ENCODE measurements around the gene RPA4.
"Not testable (repeated sequence)": the region's sequence is repeated elsewhere in the genome, so short reads cannot be mapped to it uniquely, and the experiment has no call there.

The RPA4 gene

GRCh38 chrX:96883608-96884007 is at the start of gene RPA4:
RPA4 (plus strand) TSS chrX:96883908; CDS start chrX:96884311, 403 bp downstream.
- no peak within 1 kb of the TSS for H3K4me3 ChIP-seq (ENCODE audit: low read length)

GRCh38 chrX:96834137-96834536 is 49.6 kb upstream of the RPA4 start:
- Histone ChIP-seq H3K27ac (ENCODE audit: low read length) (no peak overlapping the region), H3K4me3 (ENCODE audit: low read length) (no peak overlapping the region), H3K9me3 (ENCODE audit: insufficient read depth, low read depth, low read length) (no peaks in the 10 kb centered on the region), H3K36me3 (ENCODE audit: insufficient read depth, low read depth, low read length) (no peaks in the 10 kb centered on the region), H3K27me3 (ENCODE audit: insufficient read depth, low read length) (no peaks in the 10 kb centered on the region), H3K4me1 (ENCODE audit: insufficient read depth, low read length) (no peaks in the 10 kb centered on the region; the same call in 1 of the 2 replicates), H3K9ac (ENCODE audit: low read depth, low read length) (no peak overlapping the region)

More at GRCh38 chrX:96883608-96884007, at the start of gene RPA4:
- Histone ChIP-seq H3K27me3 (ENCODE audit: insufficient read depth, low read length) (no peaks in the 10 kb centered on the region), H3K27ac (ENCODE audit: low read length) (no peak within 1 kb of the TSS), H3K9me3 (ENCODE audit: insufficient read depth, low read depth, low read length) (no peaks in the 10 kb centered on the region), H3K4me1 (ENCODE audit: insufficient read depth, low read length) (no peaks in the 10 kb centered on the region), H3K36me3 (ENCODE audit: insufficient read depth, low read depth, low read length) (no peaks in the 10 kb centered on the region), H3K9ac (ENCODE audit: low read depth, low read length) (no peak within 1 kb of the TSS)

- Histone ChIP-seq H3K27me3 (ENCODE audit: insufficient read depth, low read length) (no peaks in the 10 kb centered on the region), H3K4me3 (ENCODE audit: low read length) (no peak overlapping the region), H3K36me3 (ENCODE audit: insufficient read depth, low read depth, low read length) (no peaks in the 10 kb centered on the region), H3K27ac (ENCODE audit: low read length) (no peak overlapping the region), H3K9me3 (ENCODE audit: insufficient read depth, low read depth, low read length) (no peaks in the 10 kb centered on the region), H3K4me1 (ENCODE audit: insufficient read depth, low read length) (no peaks in the 10 kb centered on the region; the same call in 1 of the 2 replicates), H3K9ac (ENCODE audit: low read depth, low read length) (no peak overlapping the region)
Measured at GRCh38 chrX:96835660-96836289, 47.9 kb upstream of the RPA4 start.

GRCh38 chrX:96837808-96838207 is 45.9 kb upstream of the RPA4 start:
- no peak overlapping the region for H3K27ac ChIP-seq (ENCODE audit: low read length)
- no peaks in the 10 kb centered on the region for H3K36me3 ChIP-seq (ENCODE audit: insufficient read depth, low read depth, low read length)
- H3K4me3 ChIP-seq (ENCODE audit: low read length): no peak overlapping the region
- H3K27me3 ChIP-seq (ENCODE audit: insufficient read depth, low read length): no peaks in the 10 kb centered on the region
- H3K9me3 ChIP-seq (ENCODE audit: insufficient read depth, low read depth, low read length): no peaks in the 10 kb centered on the region
- peaks cover 7% of the 10 kb centered on the region for H3K4me1 ChIP-seq (ENCODE audit: insufficient read depth, low read length)
- H3K9ac ChIP-seq (ENCODE audit: low read depth, low read length): no peak overlapping the region

GRCh38 chrX:96838537-96838936 is 45.2 kb upstream of the RPA4 start:
- Histone ChIP-seq H3K9me3 (ENCODE audit: insufficient read depth, low read depth, low read length) (no peaks in the 10 kb centered on the region), H3K4me3 (ENCODE audit: low read length) (no peak overlapping the region), H3K9ac (ENCODE audit: low read depth, low read length) (no peak overlapping the region), H3K27me3 (ENCODE audit: insufficient read depth, low read length) (no peaks in the 10 kb centered on the region), H3K36me3 (ENCODE audit: insufficient read depth, low read depth, low read length) (no peaks in the 10 kb centered on the region), H3K4me1 (ENCODE audit: insufficient read depth, low read length) (peaks cover 14% of the 10 kb centered on the region), H3K27ac (ENCODE audit: low read length) (no peak overlapping the region)

GRCh38 chrX:96841325-96841724 is 42.4 kb upstream of the RPA4 start:
- Histone ChIP-seq H3K4me3 (ENCODE audit: low read length) (no peak overlapping the region), H3K9me3 (ENCODE audit: insufficient read depth, low read depth, low read length) (no peaks in the 10 kb centered on the region), H3K36me3 (ENCODE audit: insufficient read depth, low read depth, low read length) (no peaks in the 10 kb centered on the region), H3K27ac (ENCODE audit: low read length) (no peak overlapping the region), H3K9ac (ENCODE audit: low read depth, low read length) (no peak overlapping the region), H3K27me3 (ENCODE audit: insufficient read depth, low read length) (no peaks in the 10 kb centered on the region), H3K4me1 (ENCODE audit: insufficient read depth, low read length) (peaks cover 14% of the 10 kb centered on the region)

GRCh38 chrX:96841866-96842265 is 41.8 kb upstream of the RPA4 start:
- H3K27ac ChIP-seq (ENCODE audit: low read length): not testable (repeated sequence)

GRCh38 chrX:96843566-96843965 is 40.1 kb upstream of the RPA4 start:
- Histone ChIP-seq H3K4me1 (ENCODE audit: insufficient read depth, low read length) (peaks cover 17% of the 10 kb centered on the region; the same call in 1 of the 2 replicates), H3K27me3 (ENCODE audit: insufficient read depth, low read length) (no peaks in the 10 kb centered on the region), H3K4me3 (ENCODE audit: low read length) (no peak overlapping the region), H3K27ac (ENCODE audit: low read length) (no peak overlapping the region), H3K36me3 (ENCODE audit: insufficient read depth, low read depth, low read length) (no peaks in the 10 kb centered on the region), H3K9me3 (ENCODE audit: insufficient read depth, low read depth, low read length) (no peaks in the 10 kb centered on the region), H3K9ac (ENCODE audit: low read depth, low read length) (no peak overlapping the region)

More at GRCh38 chrX:96841866-96842265, 41.8 kb upstream of the RPA4 start:
- not testable (repeated sequence) for H3K36me3 ChIP-seq (ENCODE audit: insufficient read depth, low read depth, low read length); H3K9me3 ChIP-seq (ENCODE audit: insufficient read depth, low read depth, low read length); H3K4me3 ChIP-seq (ENCODE audit: low read length); H3K27me3 ChIP-seq (ENCODE audit: insufficient read depth, low read length)
- H3K9ac ChIP-seq (ENCODE audit: low read depth, low read length): 0 out of 2 replicates have a peak overlapping the region, but pooled peaks have one; percentile 53
- peaks cover 14% of the 10 kb centered on the region for H3K4me1 ChIP-seq (ENCODE audit: insufficient read depth, low read length)

GRCh38 chrX:96846841-96847240 is 36.9 kb upstream of the RPA4 start:
- no peaks in the 10 kb centered on the region for H3K27me3 ChIP-seq (ENCODE audit: insufficient read depth, low read length)
- H3K4me1 ChIP-seq (ENCODE audit: insufficient read depth, low read length): peaks cover 17% of the 10 kb centered on the region; the same call in 1 of the 2 replicates
- no peak overlapping the region for H3K9ac ChIP-seq (ENCODE audit: low read depth, low read length)
- H3K9me3 ChIP-seq (ENCODE audit: insufficient read depth, low read depth, low read length): no peaks in the 10 kb centered on the region
- no peaks in the 10 kb centered on the region for H3K36me3 ChIP-seq (ENCODE audit: insufficient read depth, low read depth, low read length)
- H3K4me3 ChIP-seq (ENCODE audit: low read length): no peak overlapping the region
- H3K27ac ChIP-seq (ENCODE audit: low read length): no peak overlapping the region

GRCh38 chrX:96859422-96859821 is 24.3 kb upstream of the RPA4 start:
- not testable (repeated sequence) for H3K4me1 ChIP-seq (ENCODE audit: insufficient read depth, low read length); H3K27ac ChIP-seq (ENCODE audit: low read length); H3K36me3 ChIP-seq (ENCODE audit: insufficient read depth, low read depth, low read length); H3K9ac ChIP-seq (ENCODE audit: low read depth, low read length); H3K27me3 ChIP-seq (ENCODE audit: insufficient read depth, low read length); H3K9me3 ChIP-seq (ENCODE audit: insufficient read depth, low read depth, low read length); H3K4me3 ChIP-seq (ENCODE audit: low read length)

GRCh38 chrX:96861218-96861617 is 22.5 kb upstream of the RPA4 start:
- Histone ChIP-seq H3K4me3 (ENCODE audit: low read length) (no peak overlapping the region), H3K4me1 (ENCODE audit: insufficient read depth, low read length) (no peaks in the 10 kb centered on the region), H3K9me3 (ENCODE audit: insufficient read depth, low read depth, low read length) (no peaks in the 10 kb centered on the region), H3K36me3 (ENCODE audit: insufficient read depth, low read depth, low read length) (no peaks in the 10 kb centered on the region), H3K27ac (ENCODE audit: low read length) (no peak overlapping the region), H3K9ac (ENCODE audit: low read depth, low read length) (no peak overlapping the region), H3K27me3 (ENCODE audit: insufficient read depth, low read length) (no peaks in the 10 kb centered on the region)

GRCh38 chrX:96861661-96862060 is 22.0 kb upstream of the RPA4 start:
- Histone ChIP-seq H3K4me1 (ENCODE audit: insufficient read depth, low read length) (no peaks in the 10 kb centered on the region), H3K9me3 (ENCODE audit: insufficient read depth, low read depth, low read length) (no peaks in the 10 kb centered on the region), H3K36me3 (ENCODE audit: insufficient read depth, low read depth, low read length) (no peaks in the 10 kb centered on the region), H3K4me3 (ENCODE audit: low read length) (no peak overlapping the region), H3K27me3 (ENCODE audit: insufficient read depth, low read length) (no peaks in the 10 kb centered on the region), H3K9ac (ENCODE audit: low read depth, low read length) (no peak overlapping the region), H3K27ac (ENCODE audit: low read length) (no peak overlapping the region)

All from iPS-20b (cell line).